ENCODE results near the gene STIM2. TPM values are rescaled to one million over a fixed set of nuclear protein-coding genes. Genes with fewer than 3 reads are reported as not detected.

Gene STIM2
- total and polyA plus RNA-seq, 2 donors (not counting 3 experiments of a cell fraction or from before 2014, with no cell fraction given): 21.0 to 21.2 TPM

DNA sequence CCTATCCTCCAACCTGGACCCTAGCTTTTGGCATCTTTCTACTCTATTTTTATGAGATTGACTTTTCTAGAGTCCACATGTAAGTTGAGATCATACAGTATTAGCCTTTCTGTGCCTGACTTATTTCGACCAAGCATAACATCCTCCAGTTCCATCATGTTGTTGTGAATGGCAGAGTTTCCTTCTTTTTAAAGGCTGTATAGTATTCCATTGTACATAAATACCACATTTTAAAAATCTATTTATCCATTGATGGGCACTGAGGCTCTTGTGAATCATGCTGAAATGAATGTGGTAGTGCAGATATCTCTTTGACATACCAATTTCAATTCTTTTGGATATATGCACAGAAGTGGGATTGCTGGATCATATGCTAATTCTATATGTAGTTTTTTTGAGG lies 40.3 kb upstream of the STIM2 start:
- Histone ChIP-seq H3K79me2 (ENCODE audit: control insufficient read depth, insufficient read depth, low read length) (no peaks in the 10 kb centered on the region), H4K20me1 (replicated peaks; ENCODE audit: control insufficient read depth, extremely low read depth, insufficient read depth, low read length) (no peaks in the 10 kb centered on the region), H3K27ac (ENCODE audit: insufficient read depth, low read depth, low read length) (no peak overlapping the region), H3K9me1 (replicated peaks; ENCODE audit: control insufficient read depth, extremely low read depth, insufficient read depth, low read length) (no peaks in the 10 kb centered on the region), H3K4me3 (replicated peaks in 1 of 3; ENCODE audit: insufficient read depth in 1 of 3, low read depth in 1 of 3, low read length in 3 of 3) (no peak overlapping the region), H3K9ac (replicated peaks; ENCODE audit: extremely low read depth, insufficient read depth, low read length) (no peak overlapping the region), H3K36me3 (ENCODE audit: control insufficient read depth in 2 of 2, extremely low read depth in 1 of 2, insufficient read depth in 2 of 2, low read length in 2 of 2) (no peaks in the 10 kb centered on the region), H3K27me3 (ENCODE audit: control insufficient read depth in 2 of 2, insufficient read depth in 2 of 2, low read length in 2 of 2) (no peaks in the 10 kb centered on the region), H2AFZ (ENCODE audit: low read depth, low read length) (no peak overlapping the region), H3K4me2 (ENCODE audit: insufficient read depth, low read length) (no peak overlapping the region), H3K9me3 (replicated peaks; ENCODE audit: control insufficient read depth, insufficient read depth, low read length) (no peaks in the 10 kb centered on the region), H3K4me1 (ENCODE audit: control insufficient read depth, extremely low read depth, insufficient read depth, low read length) (peaks cover 11% of the 10 kb centered on the region)
- no peak for FAIRE-seq
- CTCF ChIA-PET: no interaction called here
- TF ChIP-seq, protein P1, sequence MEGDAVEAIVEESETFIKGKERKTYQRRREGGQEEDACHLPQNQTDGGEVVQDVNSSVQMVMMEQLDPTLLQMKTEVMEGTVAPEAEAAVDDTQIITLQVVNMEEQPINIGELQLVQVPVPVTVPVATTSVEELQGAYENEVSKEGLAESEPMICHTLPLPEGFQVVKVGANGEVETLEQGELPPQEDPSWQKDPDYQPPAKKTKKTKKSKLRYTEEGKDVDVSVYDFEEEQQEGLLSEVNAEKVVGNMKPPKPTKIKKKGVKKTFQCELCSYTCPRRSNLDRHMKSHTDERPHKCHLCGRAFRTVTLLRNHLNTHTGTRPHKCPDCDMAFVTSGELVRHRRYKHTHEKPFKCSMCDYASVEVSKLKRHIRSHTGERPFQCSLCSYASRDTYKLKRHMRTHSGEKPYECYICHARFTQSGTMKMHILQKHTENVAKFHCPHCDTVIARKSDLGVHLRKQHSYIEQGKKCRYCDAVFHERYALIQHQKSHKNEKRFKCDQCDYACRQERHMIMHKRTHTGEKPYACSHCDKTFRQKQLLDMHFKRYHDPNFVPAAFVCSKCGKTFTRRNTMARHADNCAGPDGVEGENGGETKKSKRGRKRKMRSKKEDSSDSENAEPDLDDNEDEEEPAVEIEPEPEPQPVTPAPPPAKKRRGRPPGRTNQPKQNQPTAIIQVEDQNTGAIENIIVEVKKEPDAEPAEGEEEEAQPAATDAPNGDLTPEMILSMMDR (IDR thresholded peaks at IDR 0.05; ENCODE audit: extremely low read depth in 1 of 2, insufficient read depth in 1 of 2, low read depth in 1 of 2, low read length in 2 of 2): no peak
- no peak for TF ChIP-seq MYC (IDR thresholded peaks at IDR 0.05; ENCODE audit: low read depth, low read length)
- TF ChIP-seq GATA2 (IDR thresholded peaks at IDR 0.05; ENCODE audit: insufficient read depth, insufficient read length, low read depth, low read length): no peak
- no peak for TF ChIP-seq JUN (IDR thresholded peaks at IDR 0.05; ENCODE audit: borderline replicate concordance, insufficient read depth, insufficient read length, low read depth)
- TF ChIP-seq FOS (IDR thresholded peaks at IDR 0.05; ENCODE audit: borderline replicate concordance, insufficient read depth, low read length): no peak
- TF ChIP-seq POLR2A (IDR thresholded peaks at IDR 0.05; ENCODE audit: low read depth, low read length): no peak
- TF ChIP-seq, protein P2, sequence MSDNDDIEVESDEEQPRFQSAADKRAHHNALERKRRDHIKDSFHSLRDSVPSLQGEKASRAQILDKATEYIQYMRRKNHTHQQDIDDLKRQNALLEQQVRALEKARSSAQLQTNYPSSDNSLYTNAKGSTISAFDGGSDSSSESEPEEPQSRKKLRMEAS (IDR thresholded peaks at IDR 0.05; ENCODE audit: insufficient read depth, insufficient read length): no peak
- TF ChIP-seq POLR2AphosphoS5 (IDR thresholded peaks at IDR 0.05; ENCODE audit: insufficient read depth, low read depth, low read length): no peak
- TF ChIP-seq EZH2 (IDR thresholded peaks at IDR 0.05; ENCODE audit: borderline replicate concordance, low read depth, low read length, severe bottlenecking): no peak
- POLR2A ChIA-PET: no interaction called here
- BruUV-seq (replicated peaks): no TSS peak
- dilution Hi-C loops (cut with MboI; ENCODE audit: extremely low pct_ligation_motif_present, low sequenced_read_pairs): no loop called here
- no peak for DNase-seq (ENCODE audit: low read depth, low spot score)
- intact Hi-C loops (cut with micrococcal nuclease): no loop called here

Measured in endothelial cell of umbilical vein (primary cell).